Measurements from ENCODE around the gene TBX15.

TBX15 gene

GRCh38 chr1:118982821-118983557 is 5.2 kb downstream of the TBX15 start:
- H3K4me3 ChIP-seq (ENCODE audit: low read depth, low read length): no peak overlapping the region
- in situ Hi-C loops (cut with HindIII; ENCODE audit: low sequenced_read_pairs): no loop called here
- DNase-seq (ENCODE audit: low read depth): no peak
- TF ChIP-seq, protein P1, sequence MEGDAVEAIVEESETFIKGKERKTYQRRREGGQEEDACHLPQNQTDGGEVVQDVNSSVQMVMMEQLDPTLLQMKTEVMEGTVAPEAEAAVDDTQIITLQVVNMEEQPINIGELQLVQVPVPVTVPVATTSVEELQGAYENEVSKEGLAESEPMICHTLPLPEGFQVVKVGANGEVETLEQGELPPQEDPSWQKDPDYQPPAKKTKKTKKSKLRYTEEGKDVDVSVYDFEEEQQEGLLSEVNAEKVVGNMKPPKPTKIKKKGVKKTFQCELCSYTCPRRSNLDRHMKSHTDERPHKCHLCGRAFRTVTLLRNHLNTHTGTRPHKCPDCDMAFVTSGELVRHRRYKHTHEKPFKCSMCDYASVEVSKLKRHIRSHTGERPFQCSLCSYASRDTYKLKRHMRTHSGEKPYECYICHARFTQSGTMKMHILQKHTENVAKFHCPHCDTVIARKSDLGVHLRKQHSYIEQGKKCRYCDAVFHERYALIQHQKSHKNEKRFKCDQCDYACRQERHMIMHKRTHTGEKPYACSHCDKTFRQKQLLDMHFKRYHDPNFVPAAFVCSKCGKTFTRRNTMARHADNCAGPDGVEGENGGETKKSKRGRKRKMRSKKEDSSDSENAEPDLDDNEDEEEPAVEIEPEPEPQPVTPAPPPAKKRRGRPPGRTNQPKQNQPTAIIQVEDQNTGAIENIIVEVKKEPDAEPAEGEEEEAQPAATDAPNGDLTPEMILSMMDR (IDR thresholded peaks at IDR 0.05; ENCODE audit: low read depth, low read length, missing control alignments): no peak

DNA sequence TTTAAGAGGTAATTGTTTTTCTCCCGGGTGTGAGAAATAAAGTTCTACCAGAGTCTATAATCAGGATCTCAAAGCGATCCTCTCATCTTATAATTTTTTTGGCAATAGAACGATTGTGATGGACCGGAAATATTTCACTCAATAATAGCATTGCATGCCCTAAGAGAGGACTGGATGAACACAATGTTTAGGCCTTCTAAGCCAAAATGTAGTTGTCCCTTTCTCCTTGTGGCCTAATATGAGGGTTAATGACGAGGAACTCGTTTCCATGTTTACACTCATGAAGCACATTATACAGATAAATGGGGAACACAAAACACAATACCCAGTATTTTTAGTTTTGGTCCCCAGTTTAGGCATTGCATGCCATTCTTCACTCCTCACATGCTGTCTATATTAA is 5.9 kb downstream of the TBX15 start:
- in situ Hi-C loops (cut with HindIII; ENCODE audit: low sequenced_read_pairs): no loop called here
- TF ChIP-seq, protein P1 (IDR thresholded peaks at IDR 0.05; ENCODE audit: low read depth, low read length, missing control alignments): no peak

GRCh38 chr1:118981436-118981835 is 6.7 kb downstream of the TBX15 start:
- TF ChIP-seq, protein P1 (IDR thresholded peaks at IDR 0.05; ENCODE audit: low read depth, low read length, missing control alignments): no peak
- in situ Hi-C loops (cut with HindIII; ENCODE audit: low sequenced_read_pairs): no loop called here
- H3K4me3 ChIP-seq (ENCODE audit: low read depth, low read length): no peak overlapping the region
- DNase-seq (ENCODE audit: low read depth): no peak

More for the DNA sequence above, 5.9 kb downstream of the TBX15 start:
- no peak for DNase-seq (ENCODE audit: low read depth)
- no peak overlapping the region for H3K4me3 ChIP-seq (ENCODE audit: low read depth, low read length)

GRCh38 chr1:118979754-118980575 is 8.2 kb downstream of the TBX15 start:
- peak overlapping the region; percentile 13 for H3K4me3 ChIP-seq (ENCODE audit: low read depth, low read length)
- TF ChIP-seq, protein P1 (IDR thresholded peaks at IDR 0.05; ENCODE audit: low read depth, low read length, missing control alignments): no peak
- no peak for DNase-seq (ENCODE audit: low read depth)
- in situ Hi-C loops (cut with HindIII; ENCODE audit: low sequenced_read_pairs): no loop called here

GRCh38 chr1:118978914-118979701 is 9.0 kb downstream of the TBX15 start:
- TF ChIP-seq, protein P1 (IDR thresholded peaks at IDR 0.05; ENCODE audit: low read depth, low read length, missing control alignments): no peak
- in situ Hi-C loops (cut with HindIII; ENCODE audit: low sequenced_read_pairs): no loop called here
- no peak for DNase-seq (ENCODE audit: low read depth)
- peak overlapping the region; percentile 13 for H3K4me3 ChIP-seq (ENCODE audit: low read depth, low read length)

DNA sequence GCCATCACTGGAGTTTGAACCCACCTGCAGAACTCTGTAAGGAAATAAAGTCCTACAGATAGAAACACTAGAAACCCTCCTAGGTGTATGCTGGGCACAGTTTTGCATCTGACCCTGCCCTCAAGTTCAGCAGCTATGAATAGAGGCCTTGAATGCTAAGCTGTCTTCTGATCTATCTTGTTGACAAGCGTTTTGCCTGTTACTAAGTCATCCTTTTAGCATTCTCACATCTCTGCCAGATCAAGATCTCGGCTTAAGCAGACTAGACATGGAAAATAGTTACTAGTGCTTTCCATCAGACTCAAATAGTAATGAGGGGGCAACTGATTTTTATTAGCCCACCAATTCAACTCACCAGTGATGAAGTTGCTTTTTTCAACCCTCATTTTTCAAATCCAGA is 10.5 kb downstream of the TBX15 start:
- in situ Hi-C loops (cut with HindIII; ENCODE audit: low sequenced_read_pairs): no loop called here
- no peak overlapping the region for H3K4me3 ChIP-seq (ENCODE audit: low read depth, low read length)
- TF ChIP-seq, protein P1 (IDR thresholded peaks at IDR 0.05; ENCODE audit: low read depth, low read length, missing control alignments): no peak
- DNase-seq (ENCODE audit: low read depth): no peak

All from astrocyte of the cerebellum (primary cell).